ENCODE results near the gene DEDD.

Gene DEDD

DNA sequence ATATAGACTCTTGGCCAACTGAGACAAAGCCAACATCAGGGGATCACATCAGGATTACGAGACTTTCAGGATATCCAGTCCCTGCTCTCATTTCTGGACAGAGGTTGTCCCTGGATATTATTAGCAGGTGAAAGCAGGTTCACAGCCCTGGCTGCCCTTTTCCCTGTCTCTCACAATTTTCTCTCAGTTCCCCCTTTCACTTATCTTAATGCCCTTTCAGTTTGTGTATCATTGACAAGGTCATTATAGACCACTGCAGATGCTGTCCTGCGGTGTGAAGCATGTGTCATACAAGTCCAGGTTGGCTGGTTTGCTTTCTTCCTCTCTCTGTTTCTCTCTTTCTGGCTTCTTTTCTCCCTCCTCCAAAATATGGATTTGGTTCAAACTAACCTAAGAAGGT lies 36.5 kb downstream of the DEDD start:
- H3K4me3 ChIP-seq (ENCODE audit: low read depth, low read length) = no peak overlapping the region

GRCh38 chr1:161095230-161095629 lies 37.2 kb downstream of the DEDD start:
- no peak overlapping the region for H3K4me3 ChIP-seq (ENCODE audit: low read depth, low read length)

GRCh38 chr1:161094481-161094880 lies 38.0 kb downstream of the DEDD start:
- no peak overlapping the region for H3K4me3 ChIP-seq (ENCODE audit: low read depth, low read length)

GRCh38 chr1:161092621-161093028 lies 39.8 kb downstream of the DEDD start:
- no peak overlapping the region for H3K4me3 ChIP-seq (ENCODE audit: low read depth, low read length)

DNA sequence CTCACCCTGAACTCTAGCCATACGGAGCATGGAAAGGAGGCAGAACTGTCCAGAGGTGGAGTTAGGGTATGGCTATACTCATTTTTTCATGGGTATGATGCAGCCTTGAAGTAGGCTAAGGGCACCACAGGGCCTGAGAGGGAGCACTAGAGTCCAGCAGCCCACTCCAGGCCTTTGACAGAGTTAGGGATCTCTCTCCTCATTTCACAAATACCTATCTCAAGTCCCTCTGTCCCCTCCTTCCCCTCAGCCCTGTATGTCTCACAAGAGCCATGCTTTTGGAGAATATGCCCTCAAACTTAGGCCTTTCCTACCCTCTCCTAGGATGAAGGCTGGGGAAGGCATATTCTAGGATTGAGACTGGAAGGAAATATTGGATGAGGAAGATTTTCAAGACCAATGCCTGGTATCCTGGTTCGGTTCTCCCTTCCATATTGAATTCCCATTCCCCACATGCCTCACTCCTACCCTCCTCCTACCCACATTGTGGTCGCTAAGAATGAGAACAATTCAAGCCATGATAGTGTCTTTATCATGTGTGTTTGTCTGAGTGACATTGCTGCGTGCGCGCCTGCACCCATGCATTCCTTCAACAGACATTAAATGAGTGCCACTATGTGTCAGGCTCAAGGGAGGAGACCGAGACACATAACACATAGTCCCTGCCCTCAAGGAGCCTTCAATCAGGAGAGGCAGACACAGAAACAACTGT lies 40.5 kb downstream of the DEDD start:
- no peak overlapping the region for H3K4me3 ChIP-seq (ENCODE audit: low read depth, low read length)

DNA sequence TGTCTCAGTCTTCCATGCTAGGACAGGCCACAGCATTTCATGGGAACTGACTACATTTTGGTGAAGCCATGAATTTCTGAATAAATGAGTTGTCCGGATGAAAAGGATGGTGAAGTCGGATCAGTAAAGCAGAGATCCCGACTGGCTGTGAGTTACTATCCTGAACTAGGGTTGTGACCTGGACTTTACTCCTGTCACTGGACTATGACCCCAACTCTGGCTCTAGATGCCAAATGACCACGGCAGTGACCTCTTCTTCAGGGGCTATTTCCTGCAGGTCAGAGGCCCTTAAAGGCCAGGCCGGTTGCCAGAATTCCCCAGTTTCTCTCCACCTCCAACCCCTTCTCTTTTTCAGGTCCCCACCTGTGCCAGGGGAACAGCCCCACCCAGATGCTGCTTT lies 41.4 kb downstream of the DEDD start:
- no peak overlapping the region for H3K4me3 ChIP-seq (ENCODE audit: low read depth, low read length)

DNA sequence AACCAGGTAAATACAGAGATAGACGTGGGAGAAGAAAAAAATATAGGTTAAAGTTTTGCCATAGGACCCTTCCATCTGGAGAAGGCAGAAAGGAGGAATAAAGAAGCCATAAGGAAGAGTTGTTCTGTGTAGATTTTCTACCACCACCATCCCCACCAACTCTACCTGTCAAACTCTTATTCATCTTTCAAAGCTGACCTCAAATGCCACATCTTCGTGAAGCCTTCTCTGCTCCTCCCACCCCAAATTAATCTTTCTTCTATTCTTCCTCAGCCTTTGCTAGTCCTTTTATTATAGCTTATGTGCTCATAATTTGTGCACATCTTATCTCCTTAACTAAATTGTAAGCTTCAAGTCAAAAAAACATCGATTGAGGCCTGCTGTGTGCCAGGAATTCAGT lies 41.9 kb downstream of the DEDD start:
- no peak overlapping the region for H3K4me3 ChIP-seq (ENCODE audit: low read depth, low read length)

GRCh38 chr1:161089938-161090337 lies 42.5 kb downstream of the DEDD start:
- H3K4me3 ChIP-seq (ENCODE audit: low read depth, low read length) = no peak overlapping the region

GRCh38 chr1:161089251-161089924 lies 43.1 kb downstream of the DEDD start, which contains the start of gene NECTIN4:
NECTIN4 (minus strand) TSS chr1:161089558; CDS start chr1:161089296, 262 bp downstream.
- no peak within 1 kb of the TSS for H3K4me3 ChIP-seq (ENCODE audit: low read depth, low read length)

- H3K4me3 ChIP-seq (ENCODE audit: low read depth, low read length) = no peak overlapping the region
Observed at GRCh38 chr1:161088587-161089110, 43.8 kb downstream of the DEDD start.

GRCh38 chr1:161086457-161086856 lies 46.0 kb downstream of the DEDD start:
- H3K4me3 ChIP-seq (ENCODE audit: low read depth, low read length) = no peak overlapping the region

- H3K4me3 ChIP-seq (ENCODE audit: low read depth, low read length) = no peak overlapping the region
Observed at GRCh38 chr1:161085165-161085564, 47.3 kb downstream of the DEDD start.

DNA sequence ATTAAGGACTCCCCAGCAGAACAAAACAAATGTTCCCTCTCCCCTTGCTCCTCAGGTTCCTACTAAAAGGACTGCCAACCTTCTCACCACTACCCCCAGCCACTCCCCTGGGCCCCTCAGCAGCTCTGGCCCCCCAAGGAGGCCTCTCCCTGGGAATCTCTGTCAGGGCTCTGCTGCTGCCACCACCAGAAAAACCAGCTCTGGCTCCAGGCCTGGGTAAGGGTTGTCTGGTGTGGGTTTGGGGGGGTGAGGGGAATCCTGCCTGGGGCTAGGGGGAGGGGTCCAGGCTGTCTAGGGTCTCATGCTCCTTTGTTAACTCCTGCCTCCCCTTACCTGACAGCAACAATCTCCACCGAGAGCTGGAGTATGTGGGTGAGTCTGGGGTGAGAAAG lies 47.9 kb downstream of the DEDD start:
- H3K4me3 ChIP-seq (ENCODE audit: low read depth, low read length) = no peak overlapping the region

DNA sequence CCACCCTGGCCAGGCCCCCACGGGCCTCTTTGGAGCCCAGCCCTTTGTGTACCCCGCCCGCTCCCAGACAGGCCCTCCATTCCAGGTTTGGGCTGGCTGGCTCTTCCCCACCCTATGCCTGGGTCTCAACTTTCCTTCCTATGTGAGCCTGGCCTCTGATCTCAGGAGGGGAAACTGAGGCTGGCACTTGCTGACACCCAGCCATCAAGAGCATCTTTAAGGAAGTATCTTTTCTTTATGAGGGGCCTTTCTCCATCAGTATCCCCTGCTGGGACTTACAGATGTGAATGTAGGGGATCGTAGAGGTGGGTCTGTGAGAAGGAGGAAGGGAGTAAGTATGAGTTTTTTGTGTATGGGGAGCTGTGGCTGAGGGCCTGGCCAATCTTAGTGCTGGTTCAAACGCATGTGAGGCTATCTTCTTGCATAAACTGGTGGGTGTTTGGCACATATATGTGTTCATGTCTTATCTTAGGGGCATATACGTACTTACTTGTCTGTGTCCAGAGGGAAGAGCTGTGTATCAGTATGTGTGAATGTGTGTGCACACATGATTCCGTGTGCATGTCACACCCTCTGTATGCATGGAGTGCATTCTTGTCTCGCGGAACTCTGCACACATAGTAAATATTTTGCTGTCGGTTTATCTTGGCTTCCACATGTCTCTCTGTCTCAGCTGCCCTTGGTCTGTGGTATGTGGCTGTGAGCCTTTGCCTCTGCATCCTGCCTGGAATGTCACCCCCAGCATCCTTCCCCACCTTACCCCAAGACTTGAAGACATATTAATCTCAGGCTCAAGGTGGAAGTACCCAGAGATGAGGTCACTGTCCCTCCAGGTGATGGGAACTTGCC lies 48.5 kb downstream of the DEDD start:
- no peak overlapping the region for H3K4me3 ChIP-seq (ENCODE audit: low read depth, low read length)

DNA sequence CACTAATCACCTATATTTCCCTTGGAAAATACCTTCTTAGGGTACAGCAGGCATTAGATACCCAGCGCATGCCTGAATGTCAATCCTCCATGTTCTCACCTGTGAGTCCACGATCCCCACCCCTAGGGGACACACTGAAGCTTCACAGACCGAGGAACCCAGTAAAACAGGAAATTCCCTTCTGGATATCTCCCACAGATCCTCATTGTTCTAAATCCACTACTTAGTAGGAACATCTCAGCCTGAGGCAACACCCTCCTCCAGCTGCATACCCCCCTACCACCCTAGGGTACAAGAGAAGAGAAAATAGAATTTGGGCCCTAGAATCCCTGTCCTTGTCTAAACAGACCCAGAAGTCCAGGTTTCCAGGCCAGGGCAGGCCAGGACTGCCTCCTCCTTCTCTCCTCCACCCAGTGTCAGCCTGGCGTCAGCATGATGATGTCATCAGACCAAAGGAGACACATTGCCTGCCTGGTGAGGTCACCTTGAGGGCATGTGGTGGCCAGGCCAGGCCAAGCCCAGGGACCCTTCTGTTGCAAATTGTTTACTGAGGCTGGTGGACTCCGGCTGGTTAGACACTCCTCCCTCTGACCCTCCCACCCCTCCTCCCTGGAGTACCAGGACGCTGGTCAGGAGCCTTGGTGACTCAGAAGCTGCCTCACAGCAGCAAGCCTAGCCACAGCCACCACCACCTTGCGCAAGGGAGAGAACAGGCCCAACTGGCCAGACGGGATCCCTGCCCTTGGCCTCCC lies 49.3 kb downstream of the DEDD start:
- H3K4me3 ChIP-seq (ENCODE audit: low read depth, low read length) = no peak overlapping the region

DNA sequence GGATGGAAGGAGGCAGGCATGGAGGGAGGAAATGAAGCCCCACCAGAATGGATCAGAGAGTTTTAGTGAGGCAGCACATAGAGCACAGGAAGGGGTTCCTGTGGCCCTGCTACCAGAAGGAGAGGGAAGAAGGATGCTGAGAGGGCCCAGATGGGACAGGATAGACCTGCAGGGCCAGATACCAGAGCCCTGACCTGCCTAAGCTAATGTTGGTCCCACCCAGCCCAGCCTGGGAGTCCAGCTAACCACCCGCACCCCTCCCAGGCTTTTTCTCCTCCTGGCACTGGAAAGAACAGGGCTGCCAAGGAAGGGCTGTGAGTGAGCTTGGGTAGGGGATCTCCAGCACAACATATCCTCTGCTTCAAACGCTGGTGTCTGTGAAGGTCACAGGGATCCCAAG lies 50.0 kb downstream of the DEDD start:
- H3K4me3 ChIP-seq (ENCODE audit: low read depth, low read length) = no peak overlapping the region

- no peak overlapping the region for H3K4me3 ChIP-seq (ENCODE audit: low read depth, low read length)
Observed at GRCh38 chr1:161081519-161081918, 50.9 kb downstream of the DEDD start.

DNA sequence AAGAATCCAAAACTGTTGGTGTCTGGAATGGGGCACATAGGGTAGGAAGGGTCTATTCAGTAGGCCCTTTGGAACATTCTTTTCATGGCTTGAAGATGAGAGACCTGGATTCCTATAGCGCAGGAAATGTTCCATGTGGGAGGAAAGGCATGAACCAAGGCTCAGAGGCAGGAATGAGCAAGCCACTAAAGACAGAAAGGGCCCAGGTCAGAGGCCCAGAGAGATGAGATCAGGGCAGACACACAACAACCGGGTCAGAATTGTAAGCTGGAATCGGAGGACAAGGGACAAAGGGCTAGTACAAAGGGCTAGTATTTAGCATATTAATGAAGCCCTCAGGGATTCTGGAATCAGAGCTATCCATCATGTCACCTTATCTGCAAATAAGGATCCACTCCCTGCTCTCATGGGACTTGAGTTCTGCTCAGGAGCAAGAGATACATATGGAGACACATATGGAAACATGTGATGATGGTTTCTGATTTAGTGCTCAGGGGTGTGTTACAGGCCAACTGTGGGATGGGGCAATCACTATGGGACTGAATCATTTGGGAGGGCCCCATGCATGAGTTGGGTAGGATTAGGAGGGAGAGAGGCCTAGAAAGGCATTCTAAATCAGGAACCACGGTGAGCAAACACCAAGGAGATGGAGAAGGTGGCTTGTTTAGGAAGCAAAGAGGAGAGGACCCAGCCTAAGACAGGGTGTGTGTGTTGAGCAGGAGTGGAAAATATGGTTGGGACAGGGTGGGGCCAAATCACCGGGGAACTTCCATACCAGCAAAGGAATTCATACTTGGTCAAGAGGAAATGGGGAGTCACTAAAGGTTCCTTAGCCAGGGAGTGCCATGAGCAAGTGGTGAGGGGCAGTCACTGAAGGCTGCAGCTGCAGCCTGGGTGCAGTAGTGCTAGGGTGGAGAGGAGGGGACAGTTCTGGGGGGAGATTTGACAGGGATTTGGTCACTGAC lies 51.7 kb downstream of the DEDD start:
- no peak overlapping the region for H3K4me3 ChIP-seq (ENCODE audit: low read depth, low read length)

DNA sequence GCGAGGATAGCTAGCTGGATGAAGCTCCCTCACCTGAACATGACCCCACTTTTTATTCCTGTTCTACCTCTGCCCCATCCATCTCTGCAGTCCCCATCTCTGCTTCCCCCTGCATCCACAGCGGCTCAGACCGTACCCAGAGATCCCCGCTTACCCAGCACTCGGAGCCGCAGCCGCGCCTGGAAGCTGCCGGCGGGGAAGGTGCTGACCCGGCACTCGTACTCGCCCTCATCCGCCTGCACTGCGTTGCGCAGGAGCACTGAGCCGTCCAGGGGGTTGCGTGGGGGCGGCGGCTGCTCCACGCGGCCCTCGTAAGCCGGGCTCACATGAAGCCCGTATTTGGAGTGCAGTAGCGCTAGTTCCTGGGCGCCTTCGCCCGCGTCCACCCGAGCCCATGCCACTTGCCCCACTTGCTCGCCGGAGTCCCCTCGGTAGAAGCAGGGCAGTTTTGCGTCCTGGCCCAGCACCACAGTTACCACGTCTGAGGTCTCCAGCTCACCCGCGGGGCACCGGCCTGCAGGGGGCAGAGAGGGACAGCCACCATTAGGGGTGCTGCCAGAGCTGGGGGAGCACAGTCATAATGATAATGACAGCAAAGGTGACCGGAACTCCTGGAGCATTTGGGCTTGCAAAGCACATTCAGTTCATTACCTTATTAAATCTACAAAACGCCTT lies 52.9 kb downstream of the DEDD start:
- H3K4me3 ChIP-seq (ENCODE audit: low read depth, low read length) = no peak overlapping the region

Measured in iPS-11a (cell line).